ENCODE results near the gene CAPZA3.
"Not testable (repeated sequence)": the region's sequence is repeated elsewhere in the genome, so short reads cannot be mapped to it uniquely, and the experiment has no call there.

Gene CAPZA3, protein sequence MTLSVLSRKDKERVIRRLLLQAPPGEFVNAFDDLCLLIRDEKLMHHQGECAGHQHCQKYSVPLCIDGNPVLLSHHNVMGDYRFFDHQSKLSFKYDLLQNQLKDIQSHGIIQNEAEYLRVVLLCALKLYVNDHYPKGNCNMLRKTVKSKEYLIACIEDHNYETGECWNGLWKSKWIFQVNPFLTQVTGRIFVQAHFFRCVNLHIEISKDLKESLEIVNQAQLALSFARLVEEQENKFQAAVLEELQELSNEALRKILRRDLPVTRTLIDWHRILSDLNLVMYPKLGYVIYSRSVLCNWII

DNA sequence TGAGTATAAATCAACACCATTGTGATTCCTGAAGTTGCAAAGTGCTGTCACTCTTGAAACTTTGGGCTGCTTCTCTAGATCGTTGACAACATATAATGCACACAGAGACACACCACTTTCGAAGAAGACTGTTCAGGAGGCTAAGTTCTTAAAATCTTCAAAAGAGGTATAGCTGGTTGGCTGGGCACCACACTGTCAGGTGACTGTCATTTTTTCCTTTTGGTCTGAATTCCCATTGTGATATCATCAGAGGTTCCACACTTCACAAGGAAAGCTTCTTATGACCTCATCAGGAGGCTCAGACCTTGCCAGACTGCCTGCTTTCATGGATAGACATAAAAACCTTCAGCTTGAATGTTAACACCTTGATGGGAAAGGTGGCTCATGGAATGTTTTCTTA, at the start of gene CAPZA3, which contains the start of gene PLCZ1:
Gene CAPZA3, plus strand, starts transcription at position 301 of the 400 bp plus-strand sequence. CDS start 150 bp downstream, outside the sequence.
Gene PLCZ1, minus strand, starts transcription at position 194 of the 400 bp plus-strand sequence. CDS start 641 bp downstream, outside the sequence.
- no peak for FAIRE-seq

DNA sequence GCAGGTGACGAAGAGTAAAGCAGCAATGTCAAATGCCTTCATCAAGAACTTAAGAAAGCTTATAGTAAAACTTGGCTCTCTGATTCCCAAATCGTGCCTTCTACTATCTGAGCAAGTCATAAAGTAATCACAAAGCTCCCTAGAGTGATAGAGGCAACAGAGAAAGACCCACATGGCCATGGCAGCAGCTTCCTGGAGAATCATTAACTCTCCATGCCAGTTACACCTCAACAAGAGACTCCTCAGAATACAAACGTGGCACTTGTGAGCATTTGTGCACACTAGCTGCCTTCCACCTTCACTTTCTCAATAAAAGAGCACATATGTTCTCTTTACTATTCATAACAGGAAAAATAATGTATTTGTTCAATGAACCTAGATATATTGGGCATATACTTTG, 48.1 kb upstream of the CAPZA3 start:
- FAIRE-seq, result no peak

DNA sequence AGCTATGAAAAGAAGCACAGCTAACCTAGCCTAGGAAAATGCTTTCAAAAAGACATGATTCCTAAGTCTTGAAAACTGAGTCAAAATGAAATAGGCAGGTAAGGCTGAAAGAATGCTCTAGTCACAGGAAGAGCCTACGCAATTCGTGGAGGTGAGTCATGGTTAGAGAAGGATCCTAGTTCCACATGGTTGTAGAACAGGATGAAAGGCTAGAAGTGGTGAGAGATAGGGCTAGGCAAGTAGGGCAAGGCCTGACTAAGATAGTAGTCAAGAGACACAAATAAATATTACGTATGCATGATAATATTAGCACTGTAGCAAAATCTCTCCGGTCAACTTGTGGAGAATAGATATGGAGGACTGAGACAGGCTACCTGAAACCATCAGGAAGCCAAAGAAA, 47.3 kb upstream of the CAPZA3 start:
- FAIRE-seq, result no peak

DNA sequence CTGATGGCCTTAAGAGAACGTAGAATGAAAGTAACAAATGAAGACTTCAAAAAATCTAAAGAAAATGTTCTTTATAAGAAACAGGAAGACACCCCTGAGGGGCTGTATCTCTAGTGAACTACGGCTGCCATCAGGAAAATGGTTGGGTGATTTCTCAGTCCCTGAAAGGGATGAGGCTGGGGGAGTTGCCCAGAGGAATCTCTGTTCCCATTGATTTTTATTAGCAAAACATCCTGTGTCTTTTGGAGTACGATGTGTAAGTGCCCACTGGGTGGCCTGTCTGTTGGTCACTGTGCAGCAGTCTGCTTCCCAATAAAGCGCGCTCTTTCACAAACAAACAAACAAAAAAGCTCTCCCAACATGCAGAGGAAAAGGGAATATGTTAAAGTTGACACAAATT, 43.9 kb upstream of the CAPZA3 start:
- not testable (repeated sequence) for FAIRE-seq

DNA sequence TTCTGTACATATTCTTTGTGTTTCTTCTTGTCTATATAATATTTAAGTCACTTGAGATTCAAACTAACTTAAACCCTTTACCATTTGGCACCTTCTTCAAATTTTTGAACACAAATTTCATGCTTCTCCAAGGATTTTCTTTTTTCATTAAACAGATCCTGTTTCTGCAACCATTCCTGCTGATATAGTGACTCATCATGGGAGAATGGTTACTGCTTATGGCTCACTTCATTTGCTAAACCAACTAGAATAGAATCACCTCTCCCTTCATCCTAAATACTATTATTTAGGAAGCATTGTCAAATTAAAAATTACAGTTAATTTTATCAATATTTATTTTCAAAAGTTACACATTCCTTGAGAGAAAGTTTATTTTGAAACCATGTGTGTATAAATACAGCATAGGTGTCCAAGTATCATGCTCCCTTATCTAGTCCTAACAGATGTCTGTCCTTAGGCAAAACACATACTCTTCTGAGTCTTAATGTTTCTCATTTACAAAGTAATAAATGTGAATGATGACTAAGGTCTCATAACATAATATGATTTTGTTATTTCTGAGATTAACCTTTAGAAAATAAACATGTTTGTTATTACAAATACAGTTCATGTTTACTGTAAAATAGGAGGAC, 40.8 kb upstream of the CAPZA3 start:
- no peak for FAIRE-seq

DNA sequence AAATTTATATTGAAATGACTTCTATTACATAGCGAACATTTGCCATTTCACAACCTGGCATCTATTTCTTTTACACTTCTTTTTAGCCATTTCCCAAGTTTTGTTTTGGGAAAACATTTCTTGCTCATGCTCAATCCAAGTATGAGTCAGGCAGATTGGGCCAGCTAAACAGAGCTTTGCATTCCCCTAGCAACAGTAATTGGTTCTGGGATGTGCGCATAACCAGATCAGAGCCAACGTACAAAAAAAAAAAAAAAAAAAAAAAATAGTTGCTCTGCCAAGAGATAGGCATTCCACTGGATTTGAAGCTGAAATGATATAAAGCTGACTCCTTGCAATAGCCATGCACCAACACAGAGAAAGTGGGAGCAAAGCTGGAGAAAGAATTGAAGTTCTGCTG, 37.6 kb upstream of the CAPZA3 start:
- FAIRE-seq, result no peak

DNA sequence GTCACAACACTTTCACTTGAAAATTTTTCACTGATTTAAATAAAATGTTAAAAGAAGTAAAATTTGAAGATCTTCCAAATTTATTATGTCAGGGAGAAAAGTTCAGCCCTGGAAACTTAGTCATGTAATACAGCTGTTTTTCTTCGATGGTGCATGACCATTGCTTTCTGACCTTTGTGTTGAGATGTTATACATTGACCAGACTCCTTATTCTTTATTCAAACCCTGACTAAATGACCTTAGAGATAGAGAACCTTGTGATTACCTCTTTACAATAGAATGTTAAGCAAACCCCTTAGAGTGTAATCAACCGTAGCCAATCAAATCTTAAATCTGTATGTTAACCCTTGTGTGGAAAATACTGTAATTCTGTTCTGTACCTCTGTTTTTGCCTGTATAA, 34.6 kb upstream of the CAPZA3 start:
- FAIRE-seq, result no peak

DNA sequence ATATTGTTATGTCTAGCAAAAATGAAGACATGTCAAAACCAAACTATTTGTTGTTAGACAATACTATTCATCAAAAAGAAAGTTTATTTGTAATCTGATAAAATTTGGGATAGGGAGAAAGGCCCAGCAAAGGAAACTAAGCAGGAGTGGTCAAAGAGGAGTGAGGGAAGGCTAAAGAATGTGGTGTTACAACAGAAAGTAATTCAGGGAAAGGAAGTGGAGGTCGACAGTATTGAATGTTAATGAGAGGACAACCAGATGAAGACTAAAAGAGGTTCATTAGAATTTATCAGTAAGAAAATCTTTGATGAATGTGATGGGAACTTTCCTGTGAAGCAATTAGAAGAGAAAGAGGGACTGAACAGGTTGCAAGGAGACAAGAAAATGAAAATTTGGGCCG, 34.0 kb upstream of the CAPZA3 start:
- no peak for FAIRE-seq

DNA sequence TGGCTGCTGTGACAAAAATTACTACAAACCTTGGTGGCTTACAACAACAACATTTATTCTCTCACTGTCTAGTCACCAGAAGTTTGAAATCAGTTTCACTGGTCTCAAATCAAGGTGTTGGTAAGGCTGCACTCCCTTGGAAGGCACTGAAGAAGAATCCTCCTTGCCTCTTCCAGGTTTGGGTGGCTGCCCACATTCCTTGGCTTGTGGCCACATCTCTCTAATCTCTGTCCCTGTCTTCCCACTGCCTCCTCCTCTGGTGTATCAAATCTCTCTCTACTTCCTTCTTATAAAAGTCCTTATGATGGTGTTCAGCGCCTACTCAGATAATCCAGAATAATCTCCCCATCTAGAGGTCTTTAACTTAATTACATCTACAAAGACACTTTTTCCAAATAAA, 31.1 kb upstream of the CAPZA3 start:
- FAIRE-seq, result no peak

DNA sequence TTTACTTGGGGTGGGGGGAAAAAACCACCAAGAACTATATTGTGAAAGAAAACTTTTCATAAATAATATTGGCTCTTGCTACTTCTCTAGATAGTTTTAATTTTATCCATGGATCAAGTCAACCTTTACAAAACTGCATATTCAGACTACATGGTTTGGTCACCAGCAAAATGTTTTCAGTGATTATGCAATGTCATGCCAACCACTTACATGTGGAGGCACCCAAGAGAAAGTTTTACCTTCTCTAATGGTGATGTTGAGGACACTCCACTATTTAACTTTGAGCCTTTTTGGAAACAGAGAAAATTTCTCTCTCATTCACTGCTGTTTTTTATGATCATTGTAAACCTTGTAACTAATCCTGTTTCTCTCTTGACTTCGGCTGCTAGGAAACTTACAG, 21.7 kb upstream of the CAPZA3 start:
- FAIRE-seq, result no peak

DNA sequence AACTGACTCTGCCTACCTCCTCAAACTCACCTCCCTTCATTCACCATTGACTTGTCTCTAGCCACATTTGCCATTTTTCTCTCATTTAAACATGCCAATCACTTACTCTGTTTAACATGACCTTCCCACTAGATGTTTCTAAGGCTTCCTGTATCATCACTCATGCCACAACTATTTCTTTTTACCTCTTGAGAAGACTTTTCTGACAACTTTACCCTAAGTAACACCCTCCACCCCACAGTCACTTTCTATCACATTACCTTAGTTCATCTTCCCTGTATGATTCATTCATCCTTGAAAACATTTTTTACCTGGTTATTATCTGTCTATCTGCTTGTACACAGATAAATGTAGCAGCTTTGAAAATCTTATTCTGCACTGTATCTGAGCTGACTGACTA, 19.5 kb upstream of the CAPZA3 start:
- no peak for FAIRE-seq

DNA sequence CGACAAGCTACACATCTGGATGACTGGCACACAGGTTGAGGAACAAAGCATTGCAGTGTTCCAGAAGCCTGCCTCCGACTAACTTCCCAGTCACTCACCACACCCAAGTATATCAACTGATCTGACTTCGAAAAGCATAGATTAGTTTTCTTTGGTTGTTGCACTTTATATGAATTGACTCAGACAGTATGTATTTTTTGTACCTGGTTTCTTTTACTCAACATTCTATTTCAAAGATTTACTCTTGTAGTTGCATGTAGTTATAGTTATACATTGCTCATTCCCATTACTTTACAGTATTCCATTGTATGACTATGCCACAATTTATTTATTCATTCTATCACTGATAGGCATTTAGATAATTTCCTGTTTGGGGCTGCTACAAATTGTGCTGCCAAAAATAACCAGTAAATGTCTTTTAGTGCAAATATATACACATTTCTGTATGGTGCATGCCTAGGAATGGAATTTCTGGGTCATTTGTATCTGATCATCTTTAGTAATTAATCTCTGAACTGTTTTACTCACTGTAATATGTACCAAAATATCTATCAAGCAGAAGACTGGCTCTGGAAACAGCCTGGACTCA, 17.9 kb upstream of the CAPZA3 start:
- no peak for FAIRE-seq

DNA sequence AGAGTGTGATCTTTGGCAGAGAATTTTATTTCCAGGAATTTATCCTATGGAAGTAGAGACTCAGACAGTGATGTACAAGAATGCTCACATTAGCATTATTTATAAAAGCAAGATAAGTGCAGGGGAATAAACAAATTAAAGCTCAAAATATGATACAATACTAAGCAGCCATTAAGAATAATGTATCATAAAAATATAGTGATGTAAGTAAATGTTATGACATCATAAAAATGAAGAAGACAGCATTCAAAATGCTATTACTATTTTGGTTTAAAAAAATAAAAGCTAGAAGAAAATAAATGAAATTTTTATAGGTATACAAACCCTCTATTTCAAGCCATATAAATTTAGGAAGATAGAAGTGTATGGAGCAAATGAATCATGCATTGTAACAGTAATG, 17.2 kb upstream of the CAPZA3 start:
- no peak for FAIRE-seq

DNA sequence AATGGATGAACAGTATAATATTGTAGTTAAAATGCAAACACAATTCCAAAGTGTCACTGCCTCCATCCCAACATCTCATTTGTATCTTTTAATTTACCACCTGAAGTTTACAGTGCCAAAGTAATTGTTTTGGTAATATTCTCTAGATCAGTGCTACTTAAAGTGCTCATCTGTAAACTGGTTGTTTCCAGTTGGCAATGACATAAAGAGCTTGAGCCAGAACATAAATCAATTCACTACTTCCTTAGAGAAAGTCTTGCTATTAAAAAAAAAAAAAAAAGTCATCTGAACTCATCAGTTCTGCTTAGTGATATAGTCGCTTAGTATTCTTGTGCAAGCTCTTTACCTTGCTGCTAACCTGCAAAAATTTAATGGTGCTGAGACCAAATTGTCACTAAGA, 16.5 kb upstream of the CAPZA3 start:
- no peak for FAIRE-seq

DNA sequence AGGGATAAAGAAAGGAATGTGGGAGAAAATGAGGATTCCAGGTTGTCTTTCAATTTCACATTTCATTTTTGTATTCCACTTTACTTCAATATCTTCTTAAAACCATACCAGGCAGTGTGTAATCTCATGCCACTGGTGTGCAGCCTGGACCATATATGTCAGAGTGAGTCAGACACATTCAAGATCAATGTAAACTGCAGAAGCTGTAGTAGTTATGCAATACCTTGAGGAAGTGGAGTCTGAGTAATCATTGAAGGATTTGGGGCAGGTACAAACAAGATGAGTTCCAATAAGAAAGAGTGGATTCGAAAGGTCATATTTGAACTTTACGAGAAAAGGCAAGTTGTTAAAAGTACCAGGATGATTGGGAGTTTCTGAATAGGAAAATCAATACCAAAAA, 14.2 kb upstream of the CAPZA3 start:
- no peak for FAIRE-seq

DNA sequence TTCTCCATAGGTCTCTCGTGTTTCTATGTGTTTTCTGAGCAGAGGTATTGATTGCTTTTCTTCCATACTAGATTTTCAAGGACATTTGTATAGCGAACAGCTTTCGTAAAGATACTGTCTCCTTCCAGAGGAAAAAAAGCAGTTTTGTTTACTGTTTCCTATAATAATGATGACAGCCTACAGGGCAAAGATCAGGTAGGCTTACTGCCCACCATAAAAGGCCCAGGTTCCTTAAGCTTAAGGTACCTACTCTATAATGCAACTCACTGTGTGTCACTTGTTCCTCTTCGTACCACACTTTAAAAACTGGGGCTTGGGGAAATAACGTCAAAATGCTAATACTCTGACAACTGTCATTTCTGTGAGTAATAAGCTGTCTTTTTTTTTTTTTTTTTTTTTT, 6.8 kb upstream of the CAPZA3 start:
- no peak for FAIRE-seq

DNA sequence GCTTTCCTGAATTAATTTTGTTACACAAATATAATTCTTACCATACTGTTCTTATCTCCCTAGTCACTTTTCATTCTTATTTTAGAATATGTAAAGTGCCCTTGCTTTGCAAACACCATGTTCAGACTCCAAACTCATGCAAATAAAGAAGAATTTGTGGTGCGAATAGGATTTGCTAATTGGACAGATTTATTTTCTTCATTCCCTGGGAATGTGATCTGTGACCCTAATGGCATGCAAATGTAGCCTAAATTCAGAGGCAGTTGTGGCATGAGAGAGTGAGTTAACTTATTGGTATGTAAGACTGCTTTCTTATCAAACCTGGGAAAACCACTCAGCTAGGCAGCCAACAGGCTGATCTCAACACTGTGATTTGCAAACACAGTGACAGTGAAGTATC, 10.0 kb downstream of the CAPZA3 start:
- FAIRE-seq, result no peak

DNA sequence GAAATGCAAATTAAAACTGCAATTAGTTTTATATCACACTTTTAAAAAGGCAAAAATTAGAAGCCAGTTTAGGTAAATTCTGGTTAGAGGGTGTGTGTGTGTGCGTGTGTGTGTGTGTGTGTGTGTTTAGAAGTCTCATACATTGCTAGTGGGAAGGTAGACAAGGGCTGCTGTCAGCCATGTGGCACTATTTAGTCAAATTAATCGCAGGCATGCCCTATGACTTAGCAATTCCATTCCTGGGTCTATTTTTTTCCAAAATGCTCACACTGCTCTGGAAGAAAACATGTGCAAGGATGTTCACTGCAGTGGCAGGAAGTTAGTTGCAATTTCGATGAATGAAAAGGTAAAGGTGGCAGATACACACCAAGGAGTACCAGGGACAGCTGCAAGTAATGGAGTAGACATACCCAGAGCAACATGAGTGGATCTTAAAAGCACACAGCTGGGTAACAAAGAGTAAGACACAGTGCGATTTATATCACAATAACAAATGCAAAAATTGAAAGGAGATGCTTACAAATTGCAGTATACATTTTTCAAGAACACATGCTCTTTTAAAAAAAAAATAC, 11.6 kb downstream of the CAPZA3 start:
- no peak for FAIRE-seq

DNA sequence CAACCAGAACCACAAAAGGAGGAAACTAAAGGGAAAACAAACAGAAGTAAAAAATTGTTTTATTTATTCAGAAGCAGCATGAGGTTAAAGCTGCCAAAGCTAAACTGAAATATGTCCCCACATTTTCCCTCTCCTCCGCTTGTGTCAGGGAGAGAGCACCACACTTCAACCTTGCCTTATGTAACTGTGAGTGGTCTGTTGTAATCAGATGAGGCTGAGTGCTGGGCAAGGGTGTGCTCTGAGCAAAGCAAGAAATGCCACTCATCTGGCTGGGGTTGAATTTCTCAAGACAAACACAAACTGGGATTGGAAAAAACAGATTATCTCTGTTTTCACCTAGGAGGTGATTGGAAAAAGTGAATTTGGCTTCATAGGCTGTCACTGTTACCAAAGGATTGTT, 12.2 kb downstream of the CAPZA3 start:
- FAIRE-seq, result no peak

DNA sequence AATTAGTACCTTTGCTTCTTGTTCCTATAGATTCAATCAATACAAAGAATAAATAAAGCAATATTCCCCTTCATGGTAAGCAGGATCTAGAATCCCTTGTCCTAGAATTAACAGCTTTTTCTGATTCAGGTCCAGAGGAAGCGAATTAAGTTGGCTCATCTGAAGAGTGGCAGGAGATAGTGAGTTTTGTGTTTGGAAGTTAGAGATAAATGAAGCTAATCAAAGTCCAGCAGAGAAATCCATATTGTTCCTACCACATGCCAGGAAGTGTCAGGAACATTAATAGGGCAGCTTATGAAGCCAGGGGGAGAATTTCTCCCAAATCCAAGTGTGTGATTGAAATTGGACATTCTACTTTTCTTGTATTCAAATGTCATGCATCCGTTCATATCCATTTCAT, 13.9 kb downstream of the CAPZA3 start:
- FAIRE-seq, result no peak

DNA sequence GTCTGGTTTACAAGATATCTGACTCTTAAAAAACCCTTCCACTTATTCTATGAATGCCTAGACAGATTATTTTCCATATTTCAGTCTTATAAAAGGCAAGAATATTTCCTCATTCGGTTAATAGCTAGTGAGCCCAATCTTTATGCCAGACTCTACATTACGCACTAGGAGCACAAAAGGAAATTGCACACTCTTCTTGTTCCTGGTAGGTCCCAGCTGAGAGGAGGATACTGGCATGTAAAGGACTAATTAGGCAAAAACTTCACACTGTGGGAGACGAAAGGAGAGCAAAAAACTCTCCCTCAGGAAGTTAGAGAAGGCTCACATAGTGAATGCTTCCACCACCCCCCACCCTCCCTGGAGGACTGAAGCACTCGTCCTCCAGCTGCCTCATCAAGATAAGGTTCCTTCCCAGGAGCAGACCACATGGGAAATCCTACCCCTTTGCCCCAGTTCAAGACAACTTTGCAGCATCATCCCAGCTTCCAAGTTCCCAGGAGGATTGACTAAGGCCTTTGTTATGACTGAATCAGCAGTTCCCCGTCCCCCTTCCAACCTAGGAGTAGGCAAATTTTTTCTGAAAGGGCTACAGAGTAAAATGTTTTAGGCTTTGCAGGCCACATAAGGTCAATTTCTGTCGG, 14.5 kb downstream of the CAPZA3 start:
- FAIRE-seq, result no peak

DNA sequence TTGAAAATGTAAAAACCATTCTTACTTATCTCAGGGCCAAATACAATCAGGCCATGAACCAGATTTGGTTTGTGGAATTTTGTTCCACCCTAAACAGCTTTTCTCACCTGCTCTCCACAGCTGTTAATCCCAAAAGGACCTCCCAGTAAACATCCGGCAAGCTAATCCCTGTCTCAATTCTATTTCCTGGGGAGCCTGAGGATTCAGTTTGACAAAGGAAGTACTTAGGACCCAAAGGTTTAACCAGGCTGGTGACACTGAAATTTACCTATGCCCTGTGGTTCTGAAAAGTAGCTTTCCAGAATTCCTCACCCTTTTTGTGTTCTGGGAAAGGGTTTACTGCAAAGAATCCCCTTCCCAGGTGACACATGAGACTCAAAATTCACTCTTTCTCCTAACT, 15.0 kb downstream of the CAPZA3 start:
- no peak for FAIRE-seq

DNA sequence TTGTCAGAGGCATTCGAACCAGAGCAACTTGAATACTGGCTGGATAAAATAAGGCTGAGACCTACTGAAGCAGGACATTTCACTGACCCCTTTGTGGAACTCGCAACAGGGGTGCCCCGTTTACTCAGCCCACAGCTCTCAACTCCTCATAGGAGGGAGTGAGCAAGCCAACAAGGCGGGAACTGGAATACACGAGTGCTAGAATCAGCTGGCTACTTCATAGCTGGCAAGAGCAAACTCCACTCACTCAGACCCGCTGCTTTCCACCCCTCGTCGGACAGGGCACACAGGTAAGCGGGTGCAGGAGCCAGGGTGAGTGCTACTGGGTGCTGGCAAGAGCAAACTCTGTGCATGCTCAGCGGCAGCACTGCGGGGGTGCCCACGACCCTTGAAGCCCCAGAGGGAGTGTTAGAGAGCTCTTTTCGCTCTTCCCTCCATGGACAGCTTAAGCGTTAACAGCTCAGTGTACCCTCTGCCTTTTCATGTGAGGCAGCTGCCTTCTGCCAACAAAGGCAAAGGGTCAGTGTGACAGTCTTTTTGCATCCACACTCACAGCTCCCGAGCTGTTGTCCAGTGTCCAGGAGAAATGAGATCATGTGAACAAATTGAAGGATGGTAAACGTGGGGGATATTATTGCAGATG, 15.7 kb downstream of the CAPZA3 start:
- FAIRE-seq, result no peak

Measured in TTC549 (cell line).